Activated CD4-positive, alpha-beta memory T cell treated with anti-CD3 and anti-CD28 coated beads, Interleukin-2, amount 10 ng/mL, durations not matched to agents 7 days and 5 days (primary cell): Measurements from ENCODE around the gene ZBP1. TPM values are rescaled to one million over a fixed set of nuclear protein-coding genes. Genes with fewer than 3 reads are reported as not detected.

Experiments
- total RNA-seq, 2 experiments: library from RNA; stranded (reverse); gene quantifications; one replicate each; pipeline ENCODE4 v1.2.3, GENCODE V29; 2021

ZBP1 gene
- total RNA-seq, 2 experiments from 2014 or later, result 51.9 to 57.7 TPM

Other genes starting within 250 kb of the ZBP1 start
- 100 to 1,000 TPM; 116 to 119 TPM for gene RBM38, start 229.0 kb downstream of the ZBP1 start, total RNA-seq
- not detected for gene CTCFL, start 95.3 kb downstream of the ZBP1 start, total RNA-seq
- gene PCK1, start 59.3 kb downstream of the ZBP1 start, total RNA-seq, result not detected
- 1 to 10 TPM in 1 of 2 experiments, under 1 TPM in 1; 0.76 to 1.3 TPM for gene PMEPA1, start 89.6 kb upstream of the ZBP1 start, total RNA-seq